ENCODE results near the gene HTR1D.

HTR1D gene

GRCh38 chr1:23169195-23169575 is 48.1 kb downstream of the HTR1D start:
- Histone ChIP-seq H3K27ac (ENCODE audit: low read length) (no peak overlapping the region), H3K4me3 (ENCODE audit: low read depth in 1 of 2, low read length in 2 of 2) (no peak overlapping the region)

GRCh38 chr1:23168445-23169194 is 48.7 kb downstream of the HTR1D start, which contains the start of gene LUZP1:
Gene LUZP1 (minus strand): TSS chr1:23168856.
- H3K4me3 ChIP-seq (ENCODE audit: low read depth in 1 of 2, low read length in 2 of 2): peak within 1 kb of the TSS; percentile 76 to 78; a peak in 3 of 4 replicates
- peak within 1 kb of the TSS; percentile 83 for H2AFZ ChIP-seq (ENCODE audit: low read depth, low read length)
- peaks cover 16% of the 10 kb centered on the region for H3K4me1 ChIP-seq (ENCODE audit: insufficient read depth, low read length)
- H3K27me3 ChIP-seq (ENCODE audit: insufficient read depth, low read length, poor library complexity): no peaks in the 10 kb centered on the region
- H3K9ac ChIP-seq (ENCODE audit: low read depth, low read length): peak within 1 kb of the TSS; percentile 74
- H3K79me2 ChIP-seq (ENCODE audit: insufficient read depth, low read length): peaks cover 39% of the 10 kb centered on the region
- H3K9me3 ChIP-seq (ENCODE audit: insufficient read depth, low read length, severe bottlenecking): no peaks in the 10 kb centered on the region
- DNase-seq (peak; percentile 77), ATAC-seq (ENCODE audit: insufficient read depth, low read depth) (peak; percentile 81)
- peak within 1 kb of the TSS; percentile 86 for H3K4me2 ChIP-seq (ENCODE audit: insufficient read depth, low read length)
- no peaks in the 10 kb centered on the region for H3K36me3 ChIP-seq (ENCODE audit: insufficient read depth, low read length)
- H4K20me1 ChIP-seq (ENCODE audit: insufficient read depth, low read length): peaks cover 36% of the 10 kb centered on the region
- peak; percentile 22 for TF ChIP-seq CTCF (IDR thresholded peaks at IDR 0.05; ENCODE audit: borderline replicate concordance, extremely low read depth, low read length, poor library complexity, severe bottlenecking)
- TF ChIP-seq EZH2 (IDR thresholded peaks at IDR 0.05; ENCODE audit: borderline replicate concordance, low read depth, low read length, severe bottlenecking): no peak
- H3K27ac ChIP-seq (ENCODE audit: low read length): peak within 1 kb of the TSS; percentile 71

More at GRCh38 chr1:23169195-23169575, 48.1 kb downstream of the HTR1D start:
- H3K9ac ChIP-seq (ENCODE audit: low read depth, low read length): no peak overlapping the region
- ATAC-seq (ENCODE audit: insufficient read depth, low read depth) (no peak), DNase-seq (no peak)
- no peaks in the 10 kb centered on the region for H3K9me3 ChIP-seq (ENCODE audit: insufficient read depth, low read length, severe bottlenecking)
- no peaks in the 10 kb centered on the region for H3K36me3 ChIP-seq (ENCODE audit: insufficient read depth, low read length)
- H3K4me1 ChIP-seq (ENCODE audit: insufficient read depth, low read length): peaks cover 16% of the 10 kb centered on the region
- peak overlapping the region; percentile 86; the same call in 1 of the 2 replicates for H3K4me2 ChIP-seq (ENCODE audit: insufficient read depth, low read length)
- no peak overlapping the region for H2AFZ ChIP-seq (ENCODE audit: low read depth, low read length)
- H4K20me1 ChIP-seq (ENCODE audit: insufficient read depth, low read length): peaks cover 31% of the 10 kb centered on the region
- no peaks in the 10 kb centered on the region for H3K27me3 ChIP-seq (ENCODE audit: insufficient read depth, low read length, poor library complexity)
- no peak for TF ChIP-seq CTCF (IDR thresholded peaks at IDR 0.05; ENCODE audit: borderline replicate concordance, extremely low read depth, low read length, poor library complexity, severe bottlenecking)
- no peak for TF ChIP-seq EZH2 (IDR thresholded peaks at IDR 0.05; ENCODE audit: borderline replicate concordance, low read depth, low read length, severe bottlenecking)
- peaks cover 35% of the 10 kb centered on the region for H3K79me2 ChIP-seq (ENCODE audit: insufficient read depth, low read length)

GRCh38 chr1:23168079-23168444 is 49.2 kb downstream of the HTR1D start:
- no peaks in the 10 kb centered on the region for H3K36me3 ChIP-seq (ENCODE audit: insufficient read depth, low read length)
- ATAC-seq (ENCODE audit: insufficient read depth, low read depth): peak; percentile 70
- peak overlapping the region; percentile 86 for H3K4me2 ChIP-seq (ENCODE audit: insufficient read depth, low read length)
- peaks cover 41% of the 10 kb centered on the region for H4K20me1 ChIP-seq (ENCODE audit: insufficient read depth, low read length)
- H3K4me1 ChIP-seq (ENCODE audit: insufficient read depth, low read length): peaks cover 16% of the 10 kb centered on the region
- H3K27me3 ChIP-seq (ENCODE audit: insufficient read depth, low read length, poor library complexity): no peaks in the 10 kb centered on the region
- peaks cover 45% of the 10 kb centered on the region for H3K79me2 ChIP-seq (ENCODE audit: insufficient read depth, low read length)
- H2AFZ ChIP-seq (ENCODE audit: low read depth, low read length): peak overlapping the region; percentile 83
- H3K4me3 ChIP-seq (ENCODE audit: low read depth in 1 of 2, low read length in 2 of 2): peak overlapping the region; percentile 76 to 78; a peak in 3 of 4 replicates
- no peaks in the 10 kb centered on the region for H3K9me3 ChIP-seq (ENCODE audit: insufficient read depth, low read length, severe bottlenecking)
- TF ChIP-seq EZH2 (IDR thresholded peaks at IDR 0.05; ENCODE audit: borderline replicate concordance, low read depth, low read length, severe bottlenecking) (no peak), CTCF (IDR thresholded peaks at IDR 0.05; ENCODE audit: borderline replicate concordance, extremely low read depth, low read length, poor library complexity, severe bottlenecking) (no peak)
- H3K9ac ChIP-seq (ENCODE audit: low read depth, low read length): peak overlapping the region; percentile 74
- H3K27ac ChIP-seq (ENCODE audit: low read length): peak overlapping the region; percentile 71
- DNase-seq: peak; percentile 59

All from DND-41 (cell line).